GM18520 (cell line): ENCODE data around the gene CDC40.
"Not testable (repeated sequence)": the region's sequence is repeated elsewhere in the genome, so short reads cannot be mapped to it uniquely, and the experiment has no call there.

Experiments
- ATAC-seq: cut with Tn5 transposase; IDR thresholded peaks from one replicate; pipeline ENCODE4 v1.9.1; 2021; ENCODE audit not compliant: unreplicated experiment

The CDC40 gene

DNA sequence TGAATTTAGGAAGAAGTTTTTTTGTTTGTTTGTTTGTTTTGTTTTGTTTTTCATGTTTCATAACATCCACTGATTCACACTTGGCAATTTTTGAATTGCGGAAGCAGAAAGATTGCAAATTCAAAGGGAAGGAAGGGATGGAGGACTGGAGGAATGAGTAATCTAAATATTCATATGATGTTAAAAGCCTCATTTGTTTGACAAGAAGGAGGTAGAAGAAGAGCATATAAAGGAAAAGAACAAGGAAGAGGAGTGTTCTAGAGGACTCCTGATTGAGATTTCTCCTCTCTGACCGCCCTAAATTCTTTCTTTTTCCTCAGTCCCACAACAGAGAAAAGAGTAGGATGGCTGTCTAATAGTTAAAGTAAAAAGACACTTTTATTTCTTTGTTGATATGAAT is 89.4 kb downstream of the CDC40 start:
- ATAC-seq = no peak

DNA sequence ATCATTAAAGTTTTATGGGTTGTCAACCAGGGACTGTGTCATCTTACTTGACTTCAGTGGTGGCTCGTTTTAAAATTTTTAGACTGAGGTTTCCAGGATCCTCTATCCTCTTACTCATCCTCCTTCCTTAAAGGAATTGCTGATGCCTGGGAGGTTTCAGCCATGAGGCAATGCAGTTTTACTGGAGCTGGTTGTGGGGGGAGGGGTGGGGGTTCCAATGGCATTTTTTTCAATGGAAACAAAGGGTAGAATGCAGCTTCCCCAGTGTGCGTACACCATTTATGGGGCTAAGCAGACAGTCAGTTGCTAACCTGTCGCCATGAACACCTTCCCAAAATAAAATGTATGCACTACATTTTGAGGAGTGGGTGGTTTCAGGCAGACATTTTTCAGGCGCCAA is 89.9 kb downstream of the CDC40 start:
- no peak for ATAC-seq

DNA sequence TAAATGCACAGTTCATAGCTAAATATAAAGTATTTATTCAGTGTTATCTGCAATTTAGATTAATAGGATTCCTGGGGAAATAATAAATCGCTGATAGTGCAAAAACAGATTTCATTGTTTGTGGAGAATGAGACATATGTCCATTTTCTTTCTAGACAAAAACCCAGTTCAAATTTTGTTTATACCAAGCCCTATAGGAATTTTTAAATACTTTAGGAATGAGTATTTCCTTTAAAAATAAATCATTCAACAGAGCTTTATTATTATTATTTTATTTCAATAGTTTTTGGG is 91.5 kb downstream of the CDC40 start:
- no peak for ATAC-seq

DNA sequence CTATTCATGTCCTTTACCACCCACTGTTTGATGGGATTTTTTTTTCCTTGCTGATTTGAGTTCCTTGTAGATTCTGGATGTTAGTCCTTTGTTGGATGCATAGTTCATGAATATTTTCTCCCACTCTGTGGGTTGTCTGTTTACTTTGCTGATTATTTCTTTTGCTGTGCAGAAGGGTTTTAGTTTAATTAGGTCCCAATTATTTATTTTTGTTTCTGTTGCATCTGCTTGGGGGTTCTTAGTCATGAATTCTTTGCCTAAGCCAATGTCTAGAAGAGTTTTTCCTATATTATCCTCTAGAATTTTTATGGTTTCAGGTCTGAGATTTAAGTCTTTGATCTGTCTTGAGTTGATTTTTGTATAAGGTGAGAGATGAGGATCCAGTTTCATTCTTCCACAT is 92.6 kb downstream of the CDC40 start:
- not testable (repeated sequence) for ATAC-seq

DNA sequence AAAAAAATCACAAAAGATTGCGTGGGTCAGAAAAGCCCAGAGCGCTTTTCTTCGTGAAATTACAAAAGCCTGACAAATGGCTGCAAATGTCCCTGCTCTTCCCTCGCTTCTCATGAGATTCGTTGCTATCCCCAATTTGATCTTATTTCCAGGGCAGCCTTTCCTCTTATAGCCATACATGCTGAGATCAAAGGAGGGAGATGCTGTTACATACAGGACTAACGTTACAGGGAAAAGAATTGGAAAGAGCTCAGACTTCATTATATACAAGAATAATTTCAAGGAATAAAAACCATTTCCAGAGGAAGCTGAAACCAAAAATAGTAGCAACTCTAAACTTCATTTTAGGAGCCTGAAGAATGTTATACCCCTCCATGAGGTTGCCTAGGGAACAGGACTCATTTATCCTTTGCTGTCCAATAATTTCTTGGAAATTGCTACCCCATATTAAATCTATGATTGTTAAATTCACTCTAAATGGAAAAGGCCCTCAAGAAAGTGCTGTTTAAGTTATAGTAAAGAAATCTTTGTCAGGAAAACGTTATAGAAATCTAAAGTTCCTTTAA is 97.0 kb downstream of the CDC40 start:
- no peak for ATAC-seq
